Breast epithelium (tissue), 3 donors: ENCODE data around the gene CARD14.

Source experiments
- CTCF ChIP-seq, 3 donors: fragments of 450-650 bp; IDR thresholded peaks; one replicate each; pipeline ENCODE4 v1.5.1; 2016 to 2017; ENCODE audit warnings: antibody characterized with exemption in 3 of 3, mild to moderate bottlenecking in 3 of 3, moderate library complexity in 3 of 3
- POLR2AphosphoS5 ChIP-seq, 3 donors: sonication (generic); formaldehyde crosslinking; IDR thresholded peaks; one replicate each; pipeline ENCODE4 v1.6.1; 2017; ENCODE audit warnings: antibody characterized with exemption in 3 of 3

GRCh38 chr17:80257716-80258213 is 87.9 kb downstream of the CARD14 start:
- no peak for TF ChIP-seq CTCF (IDR thresholded peaks at IDR 0.05)
- no peak for TF ChIP-seq POLR2AphosphoS5 (IDR thresholded peaks at IDR 0.05)
